Peyer's patch (tissue), 4 donors: ENCODE data around the gene OR2T2.
"Not testable (repeated sequence)": the region's sequence is repeated elsewhere in the genome, so short reads cannot be mapped to it uniquely, and the experiment has no call there.

Source experiments
- CTCF ChIP-seq, 6 experiments: fragments of 450-650 bp in 4 of 6; fragments of 200-600 bp in 2 of 6; sonication (generic) in 1 of 6; IDR thresholded peaks; one replicate each; pipeline ENCODE4 v1.5.1; 2017 to 2019; ENCODE audit warnings: antibody characterized with exemption in 6 of 6, mild to moderate bottlenecking in 3 of 6, moderate library complexity in 1 of 6
- POLR2A ChIP-seq, 2 donors: fragments of 450-650 bp; IDR thresholded peaks; one replicate each; pipeline ENCODE4 v1.5.1; 2017; ENCODE audit warnings: antibody characterized with exemption in 2 of 2, mild to moderate bottlenecking in 2 of 2, moderate library complexity in 2 of 2

- TF ChIP-seq CTCF, POLR2A (IDR thresholded peaks at IDR 0.05): not testable (repeated sequence)
Observed at GRCh38 chr1:248453619-248454018, 8.2 kb downstream of the OR2T2 start.
